NCI-H774 (cell line): ENCODE data around the gene PPP1R10.
"Not testable (repeated sequence)": the region's sequence is repeated elsewhere in the genome, so short reads cannot be mapped to it uniquely, and the experiment has no call there.

Experiments
- DNase-seq: peaks from one replicate; lab custom pipeline; 2025; lab: John Stamatoyannopoulos, UW

Gene PPP1R10

DNA sequence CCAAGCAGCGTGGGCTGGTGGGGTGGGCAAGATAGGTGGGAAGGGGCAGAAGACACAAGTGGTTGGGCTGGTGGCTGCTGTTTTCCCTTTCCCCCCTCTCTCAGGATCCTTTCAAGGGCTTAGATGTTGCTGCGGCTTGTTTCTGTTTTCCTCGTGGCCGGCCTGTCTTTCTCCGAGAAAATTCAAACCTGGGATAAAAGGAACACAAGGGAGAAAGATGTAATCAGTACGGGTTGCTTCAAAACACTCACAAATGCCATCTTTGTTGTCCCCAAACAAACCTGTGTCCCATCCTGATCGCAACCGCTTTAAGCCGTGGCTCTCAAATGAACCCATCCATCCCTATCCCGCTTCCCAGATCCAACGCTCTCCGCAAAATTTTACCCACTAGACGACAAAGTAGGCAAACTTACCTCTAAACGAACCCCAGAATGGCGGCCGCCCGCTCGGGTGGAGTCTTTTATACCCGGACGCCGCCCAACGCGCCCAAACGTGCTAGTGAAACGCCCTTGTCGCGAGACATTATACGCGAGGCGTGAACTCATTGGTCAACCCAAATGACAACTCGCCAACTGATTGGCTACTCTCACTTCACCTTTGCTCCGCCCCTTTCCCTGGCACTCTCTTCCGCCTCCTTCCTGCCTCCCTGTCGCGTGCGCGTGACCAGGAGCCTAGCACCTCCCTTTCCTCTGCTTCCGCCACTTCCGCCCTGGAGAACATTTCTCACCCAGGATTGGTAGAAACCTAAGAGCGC is at the start of gene PPP1R10:
PPP1R10 (minus strand) TSS at position 433 of the 754 bp plus-strand sequence. CDS start 7,299 bp downstream, outside the sequence.
- DNase-seq: peak; percentile 99

DNA sequence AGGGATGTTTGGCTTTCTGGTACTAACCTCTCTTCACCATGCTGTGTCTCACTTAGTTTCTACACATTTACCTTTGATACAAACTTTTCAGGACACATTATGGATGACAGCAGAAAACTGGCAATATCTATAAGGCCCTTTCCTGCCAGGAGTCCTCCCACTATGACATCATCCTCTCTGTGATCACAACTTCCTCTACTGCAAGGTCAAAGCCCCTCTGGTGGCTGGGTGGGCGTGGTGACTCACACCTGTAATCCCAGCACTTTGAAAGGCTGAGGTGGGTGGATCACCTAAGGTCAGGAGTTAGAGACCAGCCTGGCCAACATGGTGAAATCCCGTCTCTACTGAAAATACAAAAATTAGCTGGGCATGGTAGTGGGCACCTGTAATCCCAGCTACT is 49.3 kb upstream of the PPP1R10 start:
- not testable (repeated sequence) for DNase-seq

DNA sequence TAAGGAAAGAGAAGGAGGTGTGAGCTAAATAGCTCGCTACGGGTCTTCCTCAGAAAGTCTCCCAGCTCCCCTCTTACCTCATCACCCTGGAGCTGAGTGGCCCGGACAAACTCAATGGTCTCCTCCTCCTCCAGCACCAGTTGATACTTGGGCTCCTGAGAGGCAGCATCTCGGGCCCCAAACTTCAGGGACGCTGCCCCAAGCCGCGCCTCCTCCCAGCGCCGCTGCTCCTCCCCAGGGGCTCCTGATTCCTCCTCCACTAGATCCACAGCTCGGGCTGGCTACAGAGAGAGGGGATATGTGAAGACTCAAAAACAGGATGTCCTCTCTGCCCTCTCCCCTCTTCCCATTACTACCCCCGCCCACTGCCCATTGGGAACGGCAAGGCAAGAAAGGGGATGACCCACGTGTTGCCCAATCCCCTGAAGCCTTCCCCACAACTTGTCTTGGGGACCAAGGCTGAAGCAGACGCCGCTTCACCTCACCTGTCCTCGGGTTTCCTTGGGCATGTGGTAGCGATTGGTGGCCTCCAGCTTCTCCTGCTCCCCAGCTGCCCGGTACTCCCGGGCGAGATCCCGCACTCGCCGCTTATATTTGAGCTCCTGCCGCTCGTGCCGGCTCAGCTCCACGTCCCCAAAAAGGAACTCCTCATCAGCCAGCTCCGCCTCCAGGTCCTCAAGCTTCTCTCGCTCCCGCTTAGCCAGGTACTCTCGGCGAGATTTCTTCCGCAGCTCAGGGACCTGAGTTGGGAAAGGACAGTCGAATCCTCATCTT is 48.1 kb upstream of the PPP1R10 start:
- DNase-seq: no peak

GRCh38 chr6:30657922-30658321 is 40.9 kb upstream of the PPP1R10 start:
- not testable (repeated sequence) for DNase-seq

DNA sequence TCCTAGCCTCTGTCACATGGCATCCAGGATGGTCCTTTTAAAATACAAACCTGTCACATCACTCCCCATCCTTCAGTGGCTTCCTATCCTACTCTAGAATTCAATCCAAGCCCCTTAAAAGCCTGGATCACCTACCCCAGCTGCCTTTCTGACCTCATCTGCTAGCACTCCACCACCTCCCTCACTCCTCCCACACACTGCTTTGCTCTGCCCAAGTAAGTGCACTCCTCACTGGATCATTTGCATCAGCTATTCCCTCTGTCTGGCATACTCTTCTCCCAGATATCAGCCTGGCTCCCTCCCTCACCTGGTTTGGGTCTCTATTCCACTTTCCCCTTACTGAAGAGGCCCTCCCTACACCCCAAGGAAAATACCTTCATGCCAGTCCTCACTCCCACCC is 40.4 kb upstream of the PPP1R10 start:
- no peak for DNase-seq

DNA sequence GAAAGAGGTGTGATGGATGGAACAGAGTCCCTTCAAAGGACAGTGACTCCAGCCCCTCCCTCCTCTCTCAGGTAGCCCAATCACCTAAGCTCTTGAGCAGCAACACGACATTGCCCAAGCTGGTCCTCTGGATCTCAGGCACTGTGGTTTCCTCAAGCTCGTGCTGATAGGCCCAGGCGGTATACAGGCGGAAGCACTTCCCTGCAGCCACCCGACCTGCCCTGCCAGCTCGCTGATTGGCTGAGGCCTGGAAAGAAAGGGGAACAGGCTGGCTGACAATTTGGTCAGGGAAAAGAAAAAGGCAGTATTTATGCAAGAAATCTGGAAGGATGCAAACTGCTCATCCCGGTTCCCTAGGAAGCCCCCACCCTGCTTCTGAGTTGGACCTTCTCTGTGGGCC is 39.5 kb upstream of the PPP1R10 start:
- DNase-seq: no peak

GRCh38 chr6:30655743-30656094 is 38.7 kb upstream of the PPP1R10 start:
- DNase-seq: no peak

DNA sequence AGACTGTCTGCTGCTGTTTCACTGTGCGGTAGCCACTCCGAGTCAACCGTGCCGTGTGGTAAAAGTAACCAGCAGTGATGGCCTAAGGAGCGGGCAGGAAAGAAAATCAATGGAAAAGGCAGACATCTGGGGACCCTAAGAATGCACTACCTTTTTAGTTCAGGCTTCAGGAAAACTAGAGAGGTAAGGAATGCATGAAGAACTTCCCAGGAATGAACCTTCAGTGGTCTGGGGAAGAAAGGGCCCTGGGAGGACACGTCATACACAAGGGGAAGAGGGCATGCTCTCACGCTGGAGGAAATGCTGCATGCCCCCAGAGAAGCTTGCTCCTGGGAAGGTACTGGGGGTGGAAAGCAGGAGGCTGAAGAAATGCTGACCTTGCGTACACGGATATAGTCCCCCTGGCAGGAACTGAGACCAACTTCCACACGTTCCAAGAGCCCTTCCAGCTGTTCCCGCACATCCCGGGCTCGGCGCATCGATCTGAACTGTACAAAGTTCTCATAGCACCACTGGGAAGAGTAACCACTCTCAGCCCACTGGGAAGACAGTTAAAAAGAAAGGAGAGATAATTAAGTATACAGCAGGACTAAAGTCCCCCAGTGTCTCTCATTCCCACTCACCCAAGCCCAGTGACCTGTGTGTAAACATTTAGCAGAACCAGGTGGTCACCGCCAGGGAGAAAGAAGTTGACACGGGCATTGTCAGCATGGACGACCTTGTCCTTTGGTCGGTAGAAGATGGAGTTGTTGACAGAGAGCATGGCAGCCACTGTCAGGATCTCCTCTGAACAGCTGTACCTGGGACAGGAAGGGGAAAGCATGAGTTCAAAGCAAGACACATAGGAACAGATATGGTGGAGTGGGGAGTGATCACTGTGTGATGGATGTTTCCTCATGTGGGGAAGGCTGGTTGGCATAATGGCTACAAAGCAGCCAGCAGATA is 38.0 kb upstream of the PPP1R10 start:
- DNase-seq: no peak

- no peak for DNase-seq
Observed at GRCh38 chr6:30651143-30651542, 34.1 kb upstream of the PPP1R10 start.

DNA sequence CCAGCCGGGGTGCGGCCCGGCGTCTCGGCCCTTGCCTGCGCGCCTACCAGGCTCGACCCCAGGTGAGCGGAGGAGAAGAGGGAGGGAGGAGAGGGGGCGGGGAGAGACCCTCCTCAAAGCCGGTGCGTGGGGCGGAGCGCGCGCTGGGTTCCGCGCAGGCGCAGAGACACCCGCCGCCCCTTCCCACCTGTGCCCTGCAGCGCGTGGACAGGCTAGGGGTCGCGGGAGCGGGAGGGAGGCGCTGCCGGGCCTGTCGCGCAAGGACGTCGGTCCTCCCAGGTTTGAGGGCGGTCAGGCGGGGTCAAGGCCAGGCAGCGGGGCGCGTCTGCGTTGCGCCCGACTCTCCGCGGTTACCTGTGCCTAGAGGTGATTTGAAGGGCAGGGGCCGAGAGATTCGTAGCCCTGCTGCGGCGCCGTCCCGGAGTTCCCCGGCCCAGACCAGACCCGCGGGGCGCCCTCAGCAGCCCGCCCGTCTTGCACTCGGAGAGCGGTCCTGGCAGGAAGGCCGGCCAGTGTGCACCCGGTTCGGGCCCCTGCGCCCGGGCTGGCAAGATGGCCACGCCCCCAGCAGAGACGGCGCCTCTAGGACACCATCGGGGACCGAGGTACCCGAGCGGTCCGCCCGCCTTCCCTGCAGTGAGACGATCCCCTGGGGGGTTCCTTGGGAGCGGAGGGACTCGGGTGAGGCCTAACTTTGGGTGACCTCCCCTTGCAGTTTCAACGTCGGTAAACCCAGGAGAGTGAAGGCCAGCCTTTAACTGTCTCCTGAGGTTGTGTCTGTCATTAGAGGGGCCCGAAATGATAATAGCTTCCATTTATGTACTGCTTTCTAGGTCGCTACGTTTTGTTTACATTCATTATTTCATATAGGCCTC is 30.4 kb upstream of the PPP1R10 start:
- DNase-seq: peak; percentile 55

GRCh38 chr6:30646450-30647241 is 29.6 kb upstream of the PPP1R10 start, which contains the start of gene C6orf136:
TSS of gene C6orf136 (plus strand) at chr6:30647133. CDS start at chr6:30647232, 99 bp downstream.
- peak; percentile 92 for DNase-seq

GRCh38 chr6:30645989-30646388 is 28.9 kb upstream of the PPP1R10 start:
- no peak for DNase-seq

DNA sequence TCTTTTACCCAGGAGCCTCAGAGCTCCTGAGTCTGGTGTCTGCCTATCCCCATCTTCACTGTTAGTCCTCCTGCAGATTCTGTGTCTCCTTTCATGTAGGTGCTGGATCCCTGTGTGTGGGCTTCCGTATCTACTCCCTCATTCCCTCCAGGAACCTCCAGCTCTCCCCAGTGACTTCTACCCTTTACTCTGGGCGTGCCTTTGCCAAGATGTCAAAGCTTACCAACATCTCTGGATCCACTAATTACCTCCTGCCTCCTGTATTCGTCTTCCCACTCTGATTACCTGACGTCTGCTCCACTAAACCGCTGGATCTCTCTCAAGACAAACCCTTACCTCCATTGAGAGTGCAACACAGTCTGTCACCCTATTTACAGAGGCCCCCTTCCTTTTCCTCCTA is 27.7 kb upstream of the PPP1R10 start:
- no peak for DNase-seq

GRCh38 chr6:30643656-30644055 is 26.6 kb upstream of the PPP1R10 start:
- DNase-seq: no peak

- no peak for DNase-seq
Observed at GRCh38 chr6:30641048-30641447, 24.0 kb upstream of the PPP1R10 start.

DNA sequence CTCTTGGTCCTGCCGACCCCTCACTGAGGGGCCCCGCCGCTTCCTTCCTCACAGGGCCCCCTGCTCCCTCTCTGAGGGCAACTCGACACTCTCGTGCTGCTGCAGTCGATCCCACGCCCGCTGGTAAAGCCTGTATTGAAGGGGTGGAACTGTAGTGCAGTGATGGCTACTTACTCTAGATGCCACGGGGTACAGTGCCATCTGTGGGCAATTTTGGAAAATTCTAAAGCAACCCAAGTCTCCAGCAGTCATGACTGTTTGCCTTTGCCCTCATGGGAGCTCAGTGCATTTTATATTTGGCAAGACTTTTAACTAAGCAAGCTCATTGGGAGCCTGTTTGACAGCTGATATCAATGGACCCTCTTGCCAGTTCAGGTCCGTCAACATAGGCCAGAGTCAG is 23.4 kb upstream of the PPP1R10 start:
- DNase-seq: no peak

DNA sequence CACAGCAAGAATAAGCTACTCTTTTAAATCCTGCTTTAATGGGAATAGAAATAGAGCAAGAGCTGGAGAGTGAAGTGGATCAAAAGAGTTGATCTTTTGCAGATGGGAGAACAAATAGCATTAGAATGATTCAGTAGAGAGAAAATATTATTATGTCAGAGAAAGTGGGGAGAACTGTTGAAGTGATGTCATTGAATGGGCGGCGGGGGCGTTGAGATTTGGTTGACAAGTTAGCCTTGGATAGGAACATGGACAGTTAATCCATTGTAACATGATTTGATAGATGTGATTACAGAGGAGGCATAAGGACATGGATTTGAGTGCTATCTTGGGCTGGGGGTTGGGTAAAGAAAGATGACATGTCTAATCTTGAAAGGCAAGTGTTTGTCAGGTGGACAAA is 18.8 kb upstream of the PPP1R10 start:
- DNase-seq: no peak

DNA sequence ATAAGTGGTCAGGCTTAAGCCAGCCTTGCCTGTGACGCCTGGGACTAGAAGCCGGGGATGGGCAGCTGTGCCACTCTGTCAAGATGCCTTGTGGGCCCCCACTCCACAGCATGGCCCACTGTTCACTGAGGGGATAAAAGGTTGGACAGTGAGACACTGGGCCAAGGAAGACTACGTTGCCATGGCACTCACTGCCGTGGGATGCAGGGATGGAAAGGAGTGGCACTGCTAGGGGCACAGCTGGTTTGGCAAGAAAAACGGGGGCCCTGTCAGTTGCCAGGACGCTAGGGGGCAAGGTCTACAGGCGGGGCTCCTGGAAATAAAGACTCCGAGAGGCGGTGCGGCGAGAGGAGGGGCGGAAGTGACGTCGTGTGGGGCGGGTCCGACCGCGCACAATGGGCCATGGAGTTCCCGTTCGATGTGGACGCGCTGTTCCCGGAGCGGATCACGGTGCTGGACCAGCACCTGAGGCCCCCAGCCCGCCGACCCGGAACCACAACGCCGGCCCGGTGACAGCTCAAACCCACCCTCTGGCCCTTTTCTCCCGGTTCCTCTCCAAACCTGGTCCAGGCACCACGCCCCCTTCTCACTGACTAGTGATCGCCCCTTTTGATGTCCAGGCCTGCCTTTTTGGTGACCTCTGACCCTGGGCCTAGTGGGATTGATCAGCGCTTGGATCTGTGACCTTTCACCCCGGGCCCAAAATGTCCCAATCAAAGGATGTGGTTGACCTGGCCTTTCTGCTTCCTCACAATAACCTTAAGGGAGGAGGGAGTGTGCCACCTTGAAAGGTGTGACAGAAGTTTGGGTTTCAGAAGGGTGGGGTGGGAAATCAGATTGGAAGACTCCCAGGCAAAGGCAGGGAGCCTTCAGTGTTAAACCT is 9.7 kb upstream of the PPP1R10 start, which contains the start of gene ATAT1:
ATAT1 (plus strand) TSS at position 391 of the 883 bp plus-strand sequence.
- peak; percentile 58 for DNase-seq

GRCh38 chr6:30625511-30625910 is 8.5 kb upstream of the PPP1R10 start:
- no peak for DNase-seq
